Measurements from ENCODE around the gene MCM9.

The MCM9 gene

GRCh38 chr6:118886641-118887040 lies 48.3 kb downstream of the MCM9 start:
- Histone ChIP-seq H3K27me3 (ENCODE audit: control insufficient read depth, insufficient read depth, low read length) (no peaks in the 10 kb centered on the region), H3K27ac (ENCODE audit: low read depth, low read length) (no peak overlapping the region), H3K9ac (ENCODE audit: low read length) (no peak overlapping the region), H3K4me3 (ENCODE audit: low read length) (no peak overlapping the region), H3K4me1 (ENCODE audit: control insufficient read depth, insufficient read depth, low read length) (peaks cover 2% of the 10 kb centered on the region), H3K36me3 (ENCODE audit: control insufficient read depth, insufficient read depth, low read length) (no peaks in the 10 kb centered on the region)

DNA sequence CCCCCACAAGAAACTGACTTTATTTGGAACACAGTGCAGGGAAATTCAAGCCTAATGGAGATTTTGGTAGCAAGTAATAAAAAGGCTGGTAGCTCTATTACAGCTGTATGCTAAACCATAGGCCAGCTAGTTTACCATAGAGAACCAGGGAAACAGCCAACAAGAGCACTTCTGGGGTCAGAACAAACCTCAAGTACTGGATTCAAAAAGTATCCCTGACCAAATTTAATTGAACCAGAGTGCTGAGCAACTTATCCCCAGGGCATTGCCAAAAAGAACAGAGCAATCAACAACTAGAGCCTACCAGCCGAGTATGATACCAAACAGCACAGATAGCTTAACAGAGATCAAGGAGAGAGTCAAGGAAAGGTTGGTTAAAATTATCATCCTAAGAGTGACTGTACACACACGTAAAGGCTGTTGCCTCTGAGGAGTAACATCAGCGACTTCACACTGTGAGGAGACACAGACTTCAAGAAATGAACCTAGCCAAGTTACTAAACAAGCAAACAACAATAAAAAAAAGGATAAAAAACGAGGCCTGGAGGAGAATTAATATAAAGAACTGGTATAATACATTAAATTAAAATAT lies 52.5 kb downstream of the MCM9 start:
- Histone ChIP-seq H3K27ac (ENCODE audit: low read depth, low read length) (no peak overlapping the region), H3K9ac (ENCODE audit: low read length) (no peak overlapping the region), H3K36me3 (ENCODE audit: control insufficient read depth, insufficient read depth, low read length) (no peaks in the 10 kb centered on the region), H3K4me3 (ENCODE audit: low read length) (no peak overlapping the region), H3K27me3 (ENCODE audit: control insufficient read depth, insufficient read depth, low read length) (no peaks in the 10 kb centered on the region), H3K4me1 (ENCODE audit: control insufficient read depth, insufficient read depth, low read length) (no peaks in the 10 kb centered on the region)

GRCh38 chr6:118881440-118882313 lies 53.3 kb downstream of the MCM9 start:
- H3K27me3 ChIP-seq (ENCODE audit: control insufficient read depth, insufficient read depth, low read length): no peaks in the 10 kb centered on the region
- H3K4me1 ChIP-seq (ENCODE audit: control insufficient read depth, insufficient read depth, low read length): no peaks in the 10 kb centered on the region
- H3K9ac ChIP-seq (ENCODE audit: low read length): no peak overlapping the region
- no peaks in the 10 kb centered on the region for H3K36me3 ChIP-seq (ENCODE audit: control insufficient read depth, insufficient read depth, low read length)
- no peak overlapping the region for H3K27ac ChIP-seq (ENCODE audit: low read depth, low read length)
- H3K4me3 ChIP-seq (ENCODE audit: low read length): no peak overlapping the region

GRCh38 chr6:118877806-118878205 lies 57.2 kb downstream of the MCM9 start:
- Histone ChIP-seq H3K9ac (ENCODE audit: low read length) (no peak overlapping the region), H3K27me3 (ENCODE audit: control insufficient read depth, insufficient read depth, low read length) (no peaks in the 10 kb centered on the region), H3K4me1 (ENCODE audit: control insufficient read depth, insufficient read depth, low read length) (no peaks in the 10 kb centered on the region), H3K36me3 (ENCODE audit: control insufficient read depth, insufficient read depth, low read length) (no peaks in the 10 kb centered on the region), H3K4me3 (ENCODE audit: low read length) (no peak overlapping the region), H3K27ac (ENCODE audit: low read depth, low read length) (no peak overlapping the region)

DNA sequence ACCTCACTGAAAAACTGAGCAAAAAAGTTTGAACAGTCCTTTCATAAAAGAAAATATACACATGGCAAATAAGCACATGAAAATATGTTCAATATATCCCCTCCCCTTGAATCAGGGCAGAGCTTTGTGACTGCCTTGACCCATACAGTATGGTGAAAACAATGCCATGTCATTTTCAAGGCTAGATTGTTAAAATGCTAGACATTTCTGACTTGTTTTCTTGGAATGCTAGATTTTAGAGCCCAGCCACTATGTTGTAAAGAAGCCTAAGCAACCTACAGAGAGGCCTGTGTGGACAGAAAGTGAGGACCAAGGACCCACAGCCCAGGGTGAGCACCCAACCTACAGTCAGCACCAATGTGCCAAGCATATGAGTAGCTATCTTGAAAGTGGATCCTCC lies 58.1 kb downstream of the MCM9 start:
- H3K4me3 ChIP-seq (ENCODE audit: low read length): no peak overlapping the region
- H3K27ac ChIP-seq (ENCODE audit: low read depth, low read length): no peak overlapping the region
- H3K27me3 ChIP-seq (ENCODE audit: control insufficient read depth, insufficient read depth, low read length): no peaks in the 10 kb centered on the region
- no peak overlapping the region for H3K9ac ChIP-seq (ENCODE audit: low read length)
- H3K36me3 ChIP-seq (ENCODE audit: control insufficient read depth, insufficient read depth, low read length): no peaks in the 10 kb centered on the region
- no peaks in the 10 kb centered on the region for H3K4me1 ChIP-seq (ENCODE audit: control insufficient read depth, insufficient read depth, low read length)

DNA sequence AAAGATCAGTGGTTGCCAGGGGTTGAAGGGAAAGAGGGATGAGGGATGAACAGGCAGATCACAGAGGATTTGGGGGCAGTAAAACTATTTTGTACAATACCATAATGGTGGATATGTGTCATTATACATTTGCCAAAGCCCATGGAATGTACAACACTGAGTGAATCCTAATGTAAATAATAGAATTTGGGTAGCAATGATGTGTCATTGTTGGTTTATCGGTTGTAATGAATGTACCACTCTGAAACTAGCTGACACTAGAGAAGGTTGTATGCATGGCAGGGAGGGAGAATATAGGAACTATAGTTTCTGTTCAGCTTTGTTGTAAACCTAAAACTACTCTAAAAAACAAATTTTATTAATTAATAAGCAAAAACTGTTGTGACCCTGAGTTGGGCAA lies 58.8 kb downstream of the MCM9 start:
- H3K4me1 ChIP-seq (ENCODE audit: control insufficient read depth, insufficient read depth, low read length): no peaks in the 10 kb centered on the region
- H3K36me3 ChIP-seq (ENCODE audit: control insufficient read depth, insufficient read depth, low read length): no peaks in the 10 kb centered on the region
- no peak overlapping the region for H3K4me3 ChIP-seq (ENCODE audit: low read length)
- no peak overlapping the region for H3K27ac ChIP-seq (ENCODE audit: low read depth, low read length)
- H3K9ac ChIP-seq (ENCODE audit: low read length): no peak overlapping the region
- H3K27me3 ChIP-seq (ENCODE audit: control insufficient read depth, insufficient read depth, low read length): no peaks in the 10 kb centered on the region

DNA sequence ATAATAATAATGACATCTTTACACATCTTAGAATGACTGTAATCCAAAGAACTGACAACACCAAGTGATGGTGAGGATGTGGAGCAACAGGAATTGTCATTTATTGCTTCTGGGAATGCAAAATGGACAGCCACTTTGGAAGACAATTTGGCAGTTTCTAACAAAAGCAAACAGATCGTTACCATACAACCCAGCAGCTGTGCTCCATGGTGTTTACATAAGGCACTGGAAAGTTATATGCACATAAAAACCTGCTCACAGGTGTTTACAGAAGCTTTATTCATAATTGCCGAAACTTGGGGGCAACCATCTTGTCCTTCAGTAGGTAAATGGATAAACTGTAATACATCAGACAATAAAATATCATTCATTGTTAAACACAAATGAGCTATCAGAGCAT lies 59.3 kb downstream of the MCM9 start:
- Histone ChIP-seq H3K27ac (ENCODE audit: low read depth, low read length) (no peak overlapping the region), H3K27me3 (ENCODE audit: control insufficient read depth, insufficient read depth, low read length) (no peaks in the 10 kb centered on the region)

DNA sequence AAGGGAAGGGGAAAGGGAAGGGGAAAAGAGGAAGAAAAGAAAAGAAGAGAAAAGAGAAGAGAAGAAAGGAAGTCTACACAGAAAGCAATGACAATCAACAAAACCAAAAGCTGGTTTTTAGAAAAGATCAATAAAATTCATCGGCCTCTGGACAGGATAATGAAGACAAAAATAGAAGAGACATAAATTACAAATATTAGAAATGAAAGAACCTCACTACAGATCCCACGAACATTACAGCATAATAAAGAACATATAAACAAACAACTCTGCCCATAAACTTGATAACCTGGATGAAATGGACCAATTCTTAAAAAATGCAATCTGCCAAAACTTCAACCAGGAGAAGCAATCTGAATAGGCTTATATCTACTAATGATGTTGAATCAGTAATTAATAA lies 61.7 kb downstream of the MCM9 start:
- Histone ChIP-seq H3K27ac (ENCODE audit: low read depth, low read length) (no peak overlapping the region), H3K4me1 (ENCODE audit: control insufficient read depth, insufficient read depth, low read length) (no peaks in the 10 kb centered on the region), H3K4me3 (ENCODE audit: low read length) (no peak overlapping the region), H3K9ac (ENCODE audit: low read length) (no peak overlapping the region), H3K27me3 (ENCODE audit: control insufficient read depth, insufficient read depth, low read length) (no peaks in the 10 kb centered on the region), H3K36me3 (ENCODE audit: control insufficient read depth, insufficient read depth, low read length) (no peaks in the 10 kb centered on the region)

More for the DNA sequence above, 59.3 kb downstream of the MCM9 start:
- Histone ChIP-seq H3K4me3 (ENCODE audit: low read length) (no peak overlapping the region), H3K36me3 (ENCODE audit: control insufficient read depth, insufficient read depth, low read length) (no peaks in the 10 kb centered on the region), H3K9ac (ENCODE audit: low read length) (no peak overlapping the region), H3K4me1 (ENCODE audit: control insufficient read depth, insufficient read depth, low read length) (no peaks in the 10 kb centered on the region)

DNA sequence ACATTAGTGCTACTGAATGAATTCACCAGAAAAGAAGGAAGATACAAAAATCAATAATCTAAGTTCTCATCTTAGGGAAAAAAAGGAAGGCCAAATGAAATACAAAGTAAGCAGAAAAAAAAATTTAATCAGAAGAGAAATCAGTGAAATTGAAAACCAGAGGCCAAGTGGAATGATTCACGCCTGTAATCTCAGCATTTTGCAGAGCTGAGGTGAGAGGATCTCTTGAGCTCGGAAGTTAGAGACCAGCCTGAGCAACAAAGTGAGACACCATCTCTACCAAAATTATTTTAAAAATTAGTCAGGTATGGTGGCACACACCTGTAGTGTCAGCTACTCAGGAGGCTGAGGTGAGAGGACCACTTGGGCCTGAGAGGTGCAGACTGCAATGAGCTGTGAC lies 62.2 kb downstream of the MCM9 start:
- Histone ChIP-seq H3K4me3 (ENCODE audit: low read length) (no peak overlapping the region), H3K9ac (ENCODE audit: low read length) (no peak overlapping the region), H3K27ac (ENCODE audit: low read depth, low read length) (no peak overlapping the region), H3K4me1 (ENCODE audit: control insufficient read depth, insufficient read depth, low read length) (no peaks in the 10 kb centered on the region), H3K27me3 (ENCODE audit: control insufficient read depth, insufficient read depth, low read length) (no peaks in the 10 kb centered on the region), H3K36me3 (ENCODE audit: control insufficient read depth, insufficient read depth, low read length) (no peaks in the 10 kb centered on the region)

- H3K4me3 ChIP-seq (ENCODE audit: low read length): no peak overlapping the region
- H3K36me3 ChIP-seq (ENCODE audit: control insufficient read depth, insufficient read depth, low read length): no peaks in the 10 kb centered on the region
- no peak overlapping the region for H3K27ac ChIP-seq (ENCODE audit: low read depth, low read length)
- H3K9ac ChIP-seq (ENCODE audit: low read length): no peak overlapping the region
- H3K27me3 ChIP-seq (ENCODE audit: control insufficient read depth, insufficient read depth, low read length): no peaks in the 10 kb centered on the region
- H3K4me1 ChIP-seq (ENCODE audit: control insufficient read depth, insufficient read depth, low read length): no peaks in the 10 kb centered on the region
Observed at GRCh38 chr6:118872318-118872717, 62.6 kb downstream of the MCM9 start.

GRCh38 chr6:118871331-118871730 lies 63.6 kb downstream of the MCM9 start:
- Histone ChIP-seq H3K27ac (ENCODE audit: low read depth, low read length) (no peak overlapping the region), H3K4me1 (ENCODE audit: control insufficient read depth, insufficient read depth, low read length) (no peaks in the 10 kb centered on the region), H3K4me3 (ENCODE audit: low read length) (no peak overlapping the region), H3K9ac (ENCODE audit: low read length) (no peak overlapping the region), H3K27me3 (ENCODE audit: control insufficient read depth, insufficient read depth, low read length) (no peaks in the 10 kb centered on the region), H3K36me3 (ENCODE audit: control insufficient read depth, insufficient read depth, low read length) (no peaks in the 10 kb centered on the region)

DNA sequence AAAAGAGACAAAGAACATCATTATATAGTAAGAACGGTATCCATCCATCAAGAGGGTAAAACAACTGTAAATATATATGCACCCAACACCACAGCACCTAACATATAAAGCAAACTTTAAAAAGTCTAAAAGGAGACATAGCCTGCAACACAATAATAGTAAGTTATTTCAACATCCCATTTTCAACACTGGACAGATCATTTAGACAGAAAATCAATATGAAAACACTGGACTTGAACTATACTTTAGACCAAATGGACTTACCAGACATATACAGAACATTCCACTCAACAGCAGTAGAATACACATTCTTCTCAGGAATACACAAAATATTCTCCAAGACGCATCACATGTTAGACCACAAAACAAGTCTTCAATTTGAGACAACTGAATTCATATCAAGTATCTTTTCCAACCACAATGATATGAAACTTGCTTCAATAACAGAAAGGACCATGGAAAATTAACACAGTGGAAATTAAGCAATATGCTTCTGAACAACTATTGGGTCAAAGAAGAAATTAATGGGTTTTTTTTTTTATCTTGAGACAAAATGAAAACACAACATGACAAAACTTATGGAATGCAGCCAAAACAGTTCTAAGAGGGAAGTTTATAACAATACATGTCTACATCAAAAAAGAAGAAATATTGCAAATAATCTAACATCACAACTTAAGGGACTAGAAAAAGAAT lies 64.9 kb downstream of the MCM9 start:
- no peaks in the 10 kb centered on the region for H3K36me3 ChIP-seq (ENCODE audit: control insufficient read depth, insufficient read depth, low read length)
- H3K27me3 ChIP-seq (ENCODE audit: control insufficient read depth, insufficient read depth, low read length): no peaks in the 10 kb centered on the region
- no peak overlapping the region for H3K27ac ChIP-seq (ENCODE audit: low read depth, low read length)
- no peaks in the 10 kb centered on the region for H3K4me1 ChIP-seq (ENCODE audit: control insufficient read depth, insufficient read depth, low read length)
- no peak overlapping the region for H3K4me3 ChIP-seq (ENCODE audit: low read length)
- no peak overlapping the region for H3K9ac ChIP-seq (ENCODE audit: low read length)
